Mucosa of descending colon (tissue), 3 donors: Measurements from ENCODE around the gene LHFPL3. TPM values are rescaled to one million over a fixed set of nuclear protein-coding genes. Genes with fewer than 3 reads are reported as not detected.

Source experiments
- ATAC-seq: fragments of 200-7000 bp; cut with Tn5 transposase; one replicate; pipeline ENCODE4 v1.9.1; 2020; ENCODE audit warnings: mild to moderate bottlenecking, moderate library complexity
- DNase-seq, 3 donors: peaks; one replicate each; pipeline ENCODE4 v3.0.0-alpha.2; 2020
- H3K36me3 ChIP-seq: fragments of 200-600 bp; one replicate; pipeline ENCODE4 v1.8.0; 2021; ENCODE audit warnings: low read depth, mild to moderate bottlenecking
- H3K4me1 ChIP-seq: fragments of 200-600 bp; one replicate; pipeline ENCODE4 v1.8.0; 2021; ENCODE audit warnings: low read depth, mild to moderate bottlenecking
- H3K4me3 ChIP-seq: fragments of 200-600 bp; one replicate; pipeline ENCODE4 v1.8.0; 2021; ENCODE audit warnings: mild to moderate bottlenecking
- H3K9me3 ChIP-seq: fragments of 200-600 bp; one replicate; pipeline ENCODE4 v1.8.0; 2021; ENCODE audit warnings: mild to moderate bottlenecking
- CTCF ChIP-seq: fragments of 200-600 bp; IDR thresholded peaks from one replicate; pipeline ENCODE4 v1.8.0; 2022; ENCODE audit warnings: antibody characterized with exemption, mild to moderate bottlenecking
- intact Hi-C, 2 donors: fragments of 100-400 bp; cut with DNase I in 1 of 2; cut with micrococcal nuclease in 1 of 2; formaldehyde crosslinking; loops; one replicate each; pipeline versions ENCODE4 v1.11.0 to v1.11.1; 2022; cut with DNase I, micrococcal nuclease
- total RNA-seq, 3 donors: library from RNA; stranded (reverse); fragmentation: NEBNext Ultra II Directional in 2 of 3; extraction: Animal tissue kit (Norgen Biotek cat#: 25700) in 2 of 3; gene quantifications; one replicate each; pipeline versions ENCODE4 v1.2.1 to v1.2.4, GENCODE V29; 2021 to 2023
- donor health status: DM: no; HTN: no; CAD: no; lungs with moderate emphysema.
- donor health status: DM: no; HTN: no; CAD: no.
- donor health status: DM: no; HTN: yes; CAD: no.

LHFPL3 gene
- total RNA-seq, 3 donors from 2014 or later: 0.26 to 0.57 (median 0.31) TPM

GRCh38 chr7:104444017-104444416 lies 115.6 kb downstream of the LHFPL3 start:
- no peaks in the 10 kb centered on the region for H3K36me3 ChIP-seq
- no peak for TF ChIP-seq CTCF
- intact Hi-C loops: no loop called here
- H3K4me3 ChIP-seq: no peak overlapping the region
- ATAC-seq: no peak
- DNase-seq: no peak
- H3K4me1 ChIP-seq: no peaks in the 10 kb centered on the region
- no peaks in the 10 kb centered on the region for H3K9me3 ChIP-seq

- DNase-seq: no peak
- intact Hi-C loops: no loop called here
- ATAC-seq: peak; percentile 73
- Histone ChIP-seq H3K9me3 (no peaks in the 10 kb centered on the region), H3K4me3 (no peak overlapping the region), H3K36me3 (no peaks in the 10 kb centered on the region), H3K4me1 (no peaks in the 10 kb centered on the region)
- no peak for TF ChIP-seq CTCF
Observed at GRCh38 chr7:104445393-104445792, 117.0 kb downstream of the LHFPL3 start.

- Histone ChIP-seq H3K4me1 (no peaks in the 10 kb centered on the region), H3K4me3 (no peak overlapping the region), H3K36me3 (no peaks in the 10 kb centered on the region), H3K9me3 (no peaks in the 10 kb centered on the region)
- no peak for ATAC-seq
- no peak for TF ChIP-seq CTCF
- no peak for DNase-seq
- intact Hi-C loops: no loop called here
Observed at GRCh38 chr7:104450861-104451260, 122.5 kb downstream of the LHFPL3 start.

- intact Hi-C loops: no loop called here
- Histone ChIP-seq H3K4me1 (no peaks in the 10 kb centered on the region), H3K4me3 (no peak overlapping the region), H3K36me3 (no peaks in the 10 kb centered on the region), H3K9me3 (no peaks in the 10 kb centered on the region)
- no peak for DNase-seq
- ATAC-seq: no peak
- no peak for TF ChIP-seq CTCF
Observed at GRCh38 chr7:104453190-104453589, 124.8 kb downstream of the LHFPL3 start.

- no peaks in the 10 kb centered on the region for H3K4me1 ChIP-seq
- no peak for DNase-seq
- no peaks in the 10 kb centered on the region for H3K36me3 ChIP-seq
- intact Hi-C loops: no loop called here
- H3K9me3 ChIP-seq: no peaks in the 10 kb centered on the region
- TF ChIP-seq CTCF: no peak
- H3K4me3 ChIP-seq: no peak overlapping the region
- ATAC-seq: no peak
Observed at GRCh38 chr7:104458875-104459274, 130.5 kb downstream of the LHFPL3 start.

GRCh38 chr7:104469166-104469820 lies 140.9 kb downstream of the LHFPL3 start:
- Histone ChIP-seq H3K4me3 (no peak overlapping the region), H3K36me3 (no peaks in the 10 kb centered on the region), H3K9me3 (peaks cover 3% of the 10 kb centered on the region), H3K4me1 (no peaks in the 10 kb centered on the region)
- TF ChIP-seq CTCF: no peak
- peak; percentile 96 for ATAC-seq
- intact Hi-C loops: no loop called here
- DNase-seq: peak in 1 of 3 donors; percentile 12
